GM12875 (cell line): ENCODE data around the gene PJA2.
"Not testable (repeated sequence)": the region's sequence is repeated elsewhere in the genome, so short reads cannot be mapped to it uniquely, and the experiment has no call there.

ENCODE experiments used
- H3K4me3 ChIP-seq: one replicate; pipeline ENCODE4 v1.5.1; 2011; ENCODE audit warnings: low read depth, low read length, control low read depth
- CTCF ChIP-seq: IDR thresholded peaks from 2 replicates; pipeline ENCODE4 v1.5.1; 2011; ENCODE audit warnings: low read depth, mild to moderate bottlenecking, control low read depth, inconsistent platforms, low read length, moderate library complexity, borderline replicate concordance; ENCODE audit not compliant: insufficient read depth

The PJA2 gene

DNA sequence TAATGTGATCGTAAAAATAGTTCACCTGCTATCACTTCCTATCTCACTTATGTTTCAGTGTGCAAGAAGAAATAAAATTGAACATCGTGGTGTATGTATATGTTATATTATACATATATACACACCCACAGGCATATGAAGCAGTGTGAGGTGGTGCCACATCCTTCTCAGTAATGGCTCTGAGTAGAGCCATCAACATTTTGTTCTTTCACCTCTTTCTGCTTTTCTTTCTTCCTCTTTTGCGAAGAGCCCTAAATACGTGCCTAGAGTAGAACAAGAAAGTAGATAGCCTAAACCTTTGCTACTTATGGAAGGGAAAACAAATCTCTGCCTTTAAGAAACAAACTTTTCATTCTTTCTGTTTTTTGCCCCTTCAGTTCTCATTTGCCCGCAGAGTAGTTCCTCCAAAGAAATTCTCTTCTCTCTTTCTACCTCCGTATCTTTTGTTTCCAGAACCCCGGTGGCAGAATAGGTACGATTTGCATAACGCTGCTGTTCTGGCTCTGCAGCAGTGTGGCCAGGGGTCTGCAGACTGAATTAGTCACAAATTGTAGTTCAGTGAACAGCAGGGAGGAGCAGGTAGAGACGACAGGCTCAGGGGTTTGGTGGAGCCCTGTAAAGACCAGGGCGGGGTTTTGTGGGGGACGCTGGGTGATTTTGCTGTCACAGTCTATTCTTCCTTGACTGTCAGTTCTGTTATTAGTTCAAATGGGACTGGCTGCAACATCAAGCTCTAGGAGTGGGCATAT is 40.5 kb upstream of the PJA2 start:
- peak overlapping the region; percentile 44 for H3K4me3 ChIP-seq
- no peak for TF ChIP-seq CTCF

GRCh38 chr5:109448838-109449237 is 39.1 kb upstream of the PJA2 start:
- TF ChIP-seq CTCF = no peak
- no peak overlapping the region for H3K4me3 ChIP-seq

DNA sequence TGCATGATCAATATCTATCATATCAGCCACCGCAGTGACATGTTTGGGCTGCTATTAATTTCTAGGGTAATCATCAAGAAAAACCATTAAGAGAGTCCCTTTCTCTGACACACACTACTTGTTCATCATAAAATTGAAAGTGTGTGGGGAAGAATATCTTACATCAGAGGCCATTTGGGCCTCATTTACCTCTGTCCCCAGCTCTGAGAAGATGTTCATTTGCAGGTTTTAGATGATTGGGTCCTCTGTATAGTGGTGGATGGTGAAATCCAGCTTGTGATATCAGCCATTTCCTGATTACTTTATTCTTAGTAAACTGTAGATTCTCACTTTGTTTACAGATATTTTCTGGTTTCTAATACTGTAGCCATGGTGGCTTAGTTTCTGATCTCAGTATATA is 29.8 kb upstream of the PJA2 start:
- no peak for TF ChIP-seq CTCF
- no peak overlapping the region for H3K4me3 ChIP-seq

DNA sequence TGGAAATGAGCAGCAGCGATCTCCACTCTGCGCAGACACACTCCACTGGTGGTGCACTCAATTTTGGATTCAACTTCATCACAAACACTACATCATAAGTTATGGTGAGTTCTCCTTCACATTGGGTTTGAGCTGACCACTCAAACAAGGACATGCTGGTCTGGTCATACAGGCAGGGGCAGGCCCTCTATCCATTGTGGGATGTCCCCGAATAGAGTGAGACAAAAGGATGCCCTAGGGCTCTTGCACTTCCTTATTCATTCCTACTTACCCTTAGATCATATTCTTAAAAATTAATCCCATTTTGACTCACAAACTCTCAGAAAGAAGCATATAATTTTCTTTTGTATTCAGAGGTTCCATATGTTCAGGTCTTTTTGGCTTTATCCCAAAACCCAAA is 16.3 kb upstream of the PJA2 start:
- H3K4me3 ChIP-seq = no peak overlapping the region
- TF ChIP-seq CTCF = no peak

DNA sequence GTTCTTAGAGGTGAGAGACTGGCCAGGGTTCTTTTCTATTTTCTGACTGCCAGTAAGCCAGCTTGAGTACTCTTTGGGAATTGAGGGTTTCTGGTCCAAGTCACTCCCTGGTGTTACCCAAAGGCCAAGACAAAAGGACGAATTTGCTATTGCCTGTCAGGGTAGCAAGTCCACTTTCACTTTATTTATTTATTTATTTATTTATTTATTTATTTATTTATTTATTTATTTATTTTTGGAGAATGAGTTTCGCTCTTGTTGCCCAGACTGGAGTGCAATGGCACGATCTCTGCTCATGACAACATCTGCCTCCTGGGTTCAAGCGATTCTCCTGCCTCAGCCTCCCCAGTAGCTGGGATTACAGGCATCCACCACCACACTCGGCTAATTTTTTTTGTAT is 15.7 kb upstream of the PJA2 start:
- H3K4me3 ChIP-seq = not testable (repeated sequence)

DNA sequence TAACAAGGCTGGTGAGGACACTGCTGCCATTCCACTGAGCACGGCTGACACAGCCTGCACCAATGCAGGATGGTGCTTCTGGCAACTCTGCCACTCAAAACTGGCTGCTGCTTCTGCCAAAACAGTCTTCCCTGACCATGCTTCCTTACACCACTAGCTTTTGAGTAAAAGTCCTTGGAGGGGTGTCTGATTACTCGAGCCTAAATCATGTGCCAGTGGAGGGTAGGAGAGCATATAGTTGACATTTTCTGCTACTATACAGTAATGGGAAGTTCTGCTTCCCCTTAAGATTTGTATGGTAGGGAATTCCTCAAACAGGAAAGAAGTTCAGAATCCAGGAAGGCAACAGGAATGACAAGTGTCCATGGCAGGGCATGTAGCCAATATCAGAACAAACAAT is 12.2 kb upstream of the PJA2 start:
- TF ChIP-seq CTCF = no peak
- H3K4me3 ChIP-seq = no peak overlapping the region

- no peak overlapping the region for H3K4me3 ChIP-seq
- no peak for TF ChIP-seq CTCF
Observed at GRCh38 chr5:109418712-109419352, 9.1 kb upstream of the PJA2 start.
